Colonic mucosa (tissue), 4 donors: ENCODE measurements around the gene C16orf95. TPM values are rescaled to one million over a fixed set of nuclear protein-coding genes. Genes with fewer than 3 reads are reported as not detected.
"Not testable (repeated sequence)": the region's sequence is repeated elsewhere in the genome, so short reads cannot be mapped to it uniquely, and the experiment has no call there.

Source experiments
- DNase-seq: peaks from one replicate; pipeline ENCODE4 v3.0.0-alpha.2; 2020
- H3K27ac ChIP-seq: fragments of 200-600 bp; one replicate; pipeline ENCODE4 v1.8.0; 2021
- H3K27me3 ChIP-seq: fragments of 200-600 bp; one replicate; pipeline ENCODE4 v1.8.0; 2021
- H3K36me3 ChIP-seq: fragments of 200-600 bp; one replicate; pipeline ENCODE4 v1.8.0; 2021
- H3K4me1 ChIP-seq: fragments of 200-600 bp; one replicate; pipeline ENCODE4 v1.8.0; 2021; ENCODE audit warnings: mild to moderate bottlenecking
- H3K4me3 ChIP-seq: fragments of 200-600 bp; one replicate; pipeline ENCODE4 v1.8.0; 2021
- H3K9ac ChIP-seq, 2 donors: one replicate each; pipeline ENCODE4 v1.7.0; 2013; ENCODE audit warnings: control low read depth in 2 of 2, low read depth in 2 of 2, low read length in 2 of 2
- H3K9me3 ChIP-seq: fragments of 200-600 bp; one replicate; pipeline ENCODE4 v1.8.0; 2021
- CTCF ChIP-seq: fragments of 200-600 bp; IDR thresholded peaks from one replicate; pipeline ENCODE4 v1.8.0; 2022; ENCODE audit warnings: antibody characterized with exemption, mild to moderate bottlenecking
- intact Hi-C: fragments of 100-400 bp; cut with DNase I; formaldehyde crosslinking; loops from one replicate; pipeline ENCODE4 v1.14.1; 2022
- total RNA-seq, 2 donors: library from RNA; stranded (reverse); fragmentation: NEBNext Ultra II Directional in 1 of 2; extraction: Animal tissue kit (Norgen Biotek cat#: 25700) in 1 of 2; gene quantifications; one replicate each; pipeline ENCODE4 v1.2.1, GENCODE V29; 2021
- donor health status: healthy.
- donor health status: DM: no; HTN: no; CAD: no.
- donor health status: DM: no; HTN: no; CAD: no.

Gene C16orf95, protein sequence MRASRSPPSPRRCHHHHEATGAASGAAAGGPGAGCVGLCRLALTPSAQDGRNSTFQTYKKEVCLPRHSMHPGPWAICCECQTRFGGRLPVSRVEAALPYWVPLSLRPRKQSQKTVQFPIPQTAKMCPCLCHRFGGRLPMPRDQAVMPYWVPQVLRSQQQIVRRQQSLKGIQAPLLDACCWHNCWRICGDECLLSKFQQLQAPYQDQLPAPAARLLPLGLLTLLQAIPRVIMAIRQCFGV
- 1 to 10 TPM; 5.0 to 9.7 TPM for total RNA-seq

- peak within 1 kb of the TSS; percentile 92 for H3K27ac ChIP-seq
- intact Hi-C loops: loop anchor here (5.0 kb wide), 1 partner anchor 75 kb away; the partner anchor contains the start of gene MAP1LC3B
- TF ChIP-seq CTCF: peak; percentile 69
Measured at GRCh38 chr16:87316923-87317749, at the start of gene C16orf95. Gene C16orf95, minus strand, starts transcription at chr16:87317392. Its CDS starts 150 bp downstream, at chr16:87317242.

DNA sequence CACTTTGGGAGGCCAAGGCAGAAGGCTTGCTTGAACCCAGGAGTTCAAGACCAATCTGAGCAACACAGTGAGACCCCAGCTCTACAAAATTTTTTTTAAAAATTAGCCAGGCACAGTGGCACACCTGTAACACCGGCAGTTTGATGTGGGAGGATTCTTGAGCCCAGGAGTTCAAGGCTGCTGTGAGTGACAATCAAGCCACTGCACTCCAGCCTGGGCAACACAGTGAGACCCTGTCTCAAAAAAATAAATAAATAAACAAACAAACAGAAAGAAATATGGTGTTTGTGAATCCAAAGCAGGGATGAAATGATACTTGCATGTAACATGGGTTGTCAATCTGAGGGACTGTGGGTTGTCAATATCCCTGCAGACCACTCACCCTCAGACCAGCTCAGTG lies 49.7 kb upstream of the C16orf95 start:
- H3K4me1 ChIP-seq: peaks cover 27% of the 10 kb centered on the region
- DNase-seq: no peak

More at GRCh38 chr16:87316923-87317749, at the start of gene C16orf95:
- Histone ChIP-seq H3K4me3 (peak within 1 kb of the TSS; percentile 87), H3K4me1 (no peaks in the 10 kb centered on the region), H3K9ac (peak within 1 kb of the TSS; percentile 94 to 95), H3K9me3 (no peaks in the 10 kb centered on the region), H3K36me3 (no peaks in the 10 kb centered on the region), H3K27me3 (no peaks in the 10 kb centered on the region)
- peak; percentile 98 for DNase-seq

GRCh38 chr16:87366288-87366687 lies 49.1 kb upstream of the C16orf95 start:
- Histone ChIP-seq H3K36me3 (no peaks in the 10 kb centered on the region), H3K9ac (no peak overlapping the region)

More for the DNA sequence above, 49.7 kb upstream of the C16orf95 start:
- Histone ChIP-seq H3K4me3 (no peak overlapping the region), H3K27ac (no peak overlapping the region), H3K9me3 (no peaks in the 10 kb centered on the region), H3K9ac (no peak overlapping the region), H3K27me3 (no peaks in the 10 kb centered on the region), H3K36me3 (no peaks in the 10 kb centered on the region)
- TF ChIP-seq CTCF: no peak
- intact Hi-C loops: no loop called here

GRCh38 chr16:87365021-87365713 lies 48.0 kb upstream of the C16orf95 start:
- DNase-seq: no peak
- Histone ChIP-seq H3K4me3 (no peak overlapping the region), H3K4me1 (peaks cover 27% of the 10 kb centered on the region), H3K9ac (no peak overlapping the region), H3K27ac (no peak overlapping the region), H3K9me3 (no peaks in the 10 kb centered on the region), H3K36me3 (no peaks in the 10 kb centered on the region), H3K27me3 (no peaks in the 10 kb centered on the region)
- no peak for TF ChIP-seq CTCF
- intact Hi-C loops: no loop called here

More at GRCh38 chr16:87366288-87366687, 49.1 kb upstream of the C16orf95 start:
- H3K27me3 ChIP-seq: no peaks in the 10 kb centered on the region
- no peak for TF ChIP-seq CTCF
- peak; percentile 74 for DNase-seq
- no peak overlapping the region for H3K4me3 ChIP-seq
- no peaks in the 10 kb centered on the region for H3K9me3 ChIP-seq
- peaks cover 27% of the 10 kb centered on the region for H3K4me1 ChIP-seq
- intact Hi-C loops: no loop called here
- H3K27ac ChIP-seq: no peak overlapping the region

- H3K9me3 ChIP-seq: no peaks in the 10 kb centered on the region
- intact Hi-C loops: no loop called here
- H3K9ac ChIP-seq: peak overlapping the region in 1 of 2 donors; percentile 35
- peaks cover 21% of the 10 kb centered on the region for H3K4me1 ChIP-seq
- no peaks in the 10 kb centered on the region for H3K27me3 ChIP-seq
- no peak overlapping the region for H3K27ac ChIP-seq
- TF ChIP-seq CTCF: no peak
- DNase-seq: no peak
- H3K4me3 ChIP-seq: no peak overlapping the region
- H3K36me3 ChIP-seq: no peaks in the 10 kb centered on the region
Measured at GRCh38 chr16:87363771-87364455, 46.7 kb upstream of the C16orf95 start.

- DNase-seq, H3K36me3 ChIP-seq, H3K27ac ChIP-seq, H3K4me3 ChIP-seq, intact Hi-C loops, H3K27me3 ChIP-seq, H3K9me3 ChIP-seq, H3K9ac ChIP-seq: not testable (repeated sequence)
- peaks cover 13% of the 10 kb centered on the region for H3K4me1 ChIP-seq
Measured at GRCh38 chr16:87362828-87363559, 45.8 kb upstream of the C16orf95 start.
